ENCODE measurements around the gene CIC. TPM values are rescaled to one million over a fixed set of nuclear protein-coding genes. Genes with fewer than 3 reads are reported as not detected.

Gene CIC
- polyA plus RNA-seq, 3 donors: 18.7 to 49.1 (median 33.3) TPM

GRCh38 chr19:42281827-42282762, 13.0 kb downstream of the CIC start:
- peak overlapping the region; percentile 68 for H3K27ac ChIP-seq (ENCODE audit: low read depth, low read length)
- WGBS, 3 donors: 23 to 36% (median 27%) methylated on average over 7 of the region's 7 CpGs

GRCh38 chr19:42282819-42283187, 13.8 kb downstream of the CIC start:
- 37 to 53% (median 43%) methylated on average over 4 of the region's 4 CpGs for WGBS, 3 donors

GRCh38 chr19:42283188-42284065, 14.4 kb downstream of the CIC start:
- no peak overlapping the region for H3K27ac ChIP-seq (ENCODE audit: low read depth, low read length)
- 1 to 3% (median 3%) methylated on average over 23 to 73 of the region's 74 CpGs for whole genome bisulfite sequencing, 3 donors

More at GRCh38 chr19:42282819-42283187, 13.8 kb downstream of the CIC start:
- H3K27ac ChIP-seq (ENCODE audit: low read depth, low read length): no peak overlapping the region

- no peak overlapping the region for H3K27ac ChIP-seq (ENCODE audit: low read depth, low read length)
- 0 to 1% (median 0%) methylated on average over 1 to 54 of the region's 76 CpGs for WGBS, 3 donors
Measured at GRCh38 chr19:42284066-42284501, 15.0 kb downstream of the CIC start.

GRCh38 chr19:42284591-42285341, 15.7 kb downstream of the CIC start:
- H3K27ac ChIP-seq (ENCODE audit: low read depth, low read length): no peak overlapping the region
- WGBS, 3 donors: 2 to 3% (median 3%) methylated on average over 28 to 41 of the region's 41 CpGs

GRCh38 chr19:42285541-42285941, 16.5 kb downstream of the CIC start:
- H3K27ac ChIP-seq (ENCODE audit: low read depth, low read length): no peak overlapping the region
- WGBS, 3 donors: 21 to 48% (median 24%) methylated on average over 4 to 5 of the region's 5 CpGs

- WGBS, 3 donors: 8 to 47% (median 28%) methylated on average over 6 of the region's 6 CpGs
- H3K27ac ChIP-seq (ENCODE audit: low read depth, low read length): no peak overlapping the region
Measured at GRCh38 chr19:42285988-42286348, 16.9 kb downstream of the CIC start.

- WGBS, 3 donors: 19 to 30% (median 22%) methylated on average over 13 of the region's 13 CpGs
Measured at GRCh38 chr19:42286349-42287016, 17.4 kb downstream of the CIC start.

GRCh38 chr19:42287017-42287826, 18.2 kb downstream of the CIC start:
- 85 to 93% (median 90%) methylated on average over 30 of the region's 30 CpGs for WGBS, 3 donors
- no peak overlapping the region for H3K27ac ChIP-seq (ENCODE audit: low read depth, low read length)

More at GRCh38 chr19:42286349-42287016, 17.4 kb downstream of the CIC start:
- no peak overlapping the region for H3K27ac ChIP-seq (ENCODE audit: low read depth, low read length)

- no peak overlapping the region for H3K27ac ChIP-seq (ENCODE audit: low read depth, low read length)
- 93 to 94% (median 94%) methylated on average over 8 to 10 of the region's 10 CpGs for WGBS, 3 donors
Measured at GRCh38 chr19:42287827-42288107, 18.7 kb downstream of the CIC start.

- H3K27ac ChIP-seq (ENCODE audit: low read depth, low read length): no peak overlapping the region
Measured at GRCh38 chr19:42288387-42288786, 19.3 kb downstream of the CIC start.

GRCh38 chr19:42288881-42289555, 20.0 kb downstream of the CIC start:
- WGBS, 3 donors: 89 to 94% (median 92%) methylated on average over 21 to 22 of the region's 22 CpGs
- H3K27ac ChIP-seq (ENCODE audit: low read depth, low read length): no peak overlapping the region

More at GRCh38 chr19:42288387-42288786, 19.3 kb downstream of the CIC start:
- 72 to 96% (median 74%) methylated on average over 4 of the region's 4 CpGs for WGBS, 3 donors

GRCh38 chr19:42289556-42290041, 20.5 kb downstream of the CIC start:
- no peak overlapping the region for H3K27ac ChIP-seq (ENCODE audit: low read depth, low read length)
- 87 to 91% (median 90%) methylated on average over 8 of the region's 8 CpGs for WGBS, 3 donors

GRCh38 chr19:42290136-42290522, 21.1 kb downstream of the CIC start:
- H3K27ac ChIP-seq (ENCODE audit: low read depth, low read length): no peak overlapping the region
- 77 to 86% (median 84%) methylated on average over 13 of the region's 13 CpGs for WGBS, 3 donors

- 85 to 90% (median 88%) methylated on average over 29 to 31 of the region's 31 CpGs for WGBS, 3 donors
- no peak overlapping the region for H3K27ac ChIP-seq (ENCODE audit: low read depth, low read length)
Measured at GRCh38 chr19:42290523-42291434, 21.7 kb downstream of the CIC start.

- H3K27ac ChIP-seq (ENCODE audit: low read depth, low read length): no peak overlapping the region
- WGBS, 3 donors: 71 to 73% (median 72%) methylated on average over 8 to 9 of the region's 9 CpGs
Measured at GRCh38 chr19:42291435-42291810, 22.4 kb downstream of the CIC start.
